Activated naive CD8-positive, alpha-beta T cell treated with anti-CD3 and anti-CD28 coated beads, Interleukin-2, amount 50 U/mL, for 16 hours (primary cell): ENCODE data around the gene DAPK1.

Experiments
- DNase-seq: peaks from one replicate; pipeline ENCODE4 v3.0.0-alpha.2; 2020; ENCODE audit warnings: low read depth, low spot score

Gene DAPK1

GRCh38 chr9:87642330-87643106, 144.9 kb downstream of the DAPK1 start:
- no peak for DNase-seq

- DNase-seq, result no peak
These were observed 145.5 kb downstream of the DAPK1 start for GRCh38 chr9:87643107-87643650.

DNA sequence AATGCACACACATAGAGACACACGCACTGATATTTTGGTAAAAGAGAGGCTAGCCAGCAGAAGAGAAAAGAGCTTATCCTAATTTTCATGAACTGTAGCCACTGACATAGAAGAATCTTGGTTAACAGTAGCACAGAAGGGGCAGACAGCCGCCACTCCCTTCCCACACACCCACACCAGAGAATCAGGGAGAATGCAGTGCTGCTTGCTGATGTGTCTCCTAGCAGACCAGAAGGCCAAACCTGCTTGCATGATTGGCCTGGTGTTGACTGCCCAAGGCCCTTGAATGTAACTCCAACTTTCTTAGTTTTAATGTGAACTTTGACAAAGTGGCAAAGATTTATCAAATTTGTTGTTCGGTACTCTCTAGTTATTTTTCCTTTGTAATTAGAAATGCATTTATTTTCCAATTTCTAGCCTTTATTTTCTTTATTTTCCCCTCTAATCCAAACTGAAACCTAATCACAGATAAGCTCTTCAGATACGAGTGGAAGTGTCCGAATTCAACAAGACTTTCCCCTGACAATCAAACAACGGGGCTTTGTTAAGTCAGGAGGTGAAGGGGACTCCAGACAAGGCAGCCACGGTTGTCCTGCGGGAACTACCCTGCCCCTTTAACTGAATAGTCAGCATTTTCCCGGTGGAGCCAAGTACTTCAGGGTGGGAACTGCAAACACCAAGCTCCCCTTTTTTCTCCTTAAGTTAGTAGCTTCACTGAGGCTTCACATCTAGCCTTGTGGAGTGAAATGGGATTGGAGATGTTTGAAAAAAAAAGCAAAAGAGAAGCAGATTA, 146.3 kb downstream of the DAPK1 start:
- DNase-seq, result no peak

- no peak for DNase-seq
These were observed 147.0 kb downstream of the DAPK1 start for GRCh38 chr9:87644659-87645058.

DNA sequence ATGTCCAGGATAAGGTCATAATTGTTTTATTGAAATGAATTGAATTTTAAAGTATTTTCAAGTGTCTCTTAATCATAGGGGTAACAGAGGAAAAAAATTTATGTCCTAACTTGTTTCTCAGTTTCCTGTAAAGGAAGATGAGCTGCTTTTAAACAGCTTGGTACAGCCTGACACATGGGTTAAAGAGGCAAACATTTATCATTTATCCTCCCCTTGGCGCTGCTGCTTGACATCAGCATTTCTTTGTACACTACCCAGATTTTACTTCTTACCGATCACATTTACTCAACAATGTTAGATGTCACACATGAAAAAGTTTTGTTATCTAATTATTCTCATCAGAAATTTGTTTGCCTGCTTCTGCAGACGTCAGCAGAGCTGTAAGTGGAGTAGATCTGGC, 148.9 kb downstream of the DAPK1 start:
- no peak for DNase-seq

DNA sequence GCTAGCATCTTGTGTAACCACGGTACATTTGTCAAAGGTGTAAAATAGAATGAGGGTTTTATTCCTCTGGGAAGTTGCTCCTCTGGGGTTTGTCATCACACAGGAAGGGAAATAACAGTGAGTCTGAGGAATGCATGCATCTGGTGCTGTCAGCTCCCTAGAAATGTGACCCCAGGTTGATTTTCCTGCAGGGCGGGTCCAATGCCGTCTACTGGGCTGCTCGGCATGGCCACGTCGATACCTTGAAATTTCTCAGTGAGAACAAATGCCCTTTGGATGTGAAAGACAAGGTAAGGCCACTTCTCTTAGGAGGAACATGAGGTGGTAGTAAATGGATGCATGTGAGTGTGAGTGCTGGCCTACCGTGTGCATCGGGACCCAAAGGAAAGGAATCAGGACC, 149.4 kb downstream of the DAPK1 start:
- no peak for DNase-seq

DNA sequence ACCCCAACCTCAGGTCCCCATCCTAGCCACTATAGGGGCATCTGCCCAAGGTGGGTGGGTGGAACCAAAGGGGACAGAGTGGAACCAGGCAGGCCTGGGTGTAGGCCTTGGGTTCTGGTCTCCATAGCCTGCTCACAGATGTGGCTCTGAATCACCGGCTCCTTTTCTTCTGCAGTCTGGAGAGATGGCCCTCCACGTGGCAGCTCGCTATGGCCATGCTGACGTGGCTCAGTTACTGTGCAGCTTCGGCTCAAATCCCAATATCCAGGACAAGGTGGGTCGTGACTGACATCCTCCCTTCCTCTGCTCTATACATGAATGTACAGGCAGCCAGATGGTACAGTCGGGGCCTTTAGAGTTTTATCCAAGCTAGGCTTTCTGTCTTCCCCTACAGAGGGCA, 150.9 kb downstream of the DAPK1 start:
- no peak for DNase-seq

DNA sequence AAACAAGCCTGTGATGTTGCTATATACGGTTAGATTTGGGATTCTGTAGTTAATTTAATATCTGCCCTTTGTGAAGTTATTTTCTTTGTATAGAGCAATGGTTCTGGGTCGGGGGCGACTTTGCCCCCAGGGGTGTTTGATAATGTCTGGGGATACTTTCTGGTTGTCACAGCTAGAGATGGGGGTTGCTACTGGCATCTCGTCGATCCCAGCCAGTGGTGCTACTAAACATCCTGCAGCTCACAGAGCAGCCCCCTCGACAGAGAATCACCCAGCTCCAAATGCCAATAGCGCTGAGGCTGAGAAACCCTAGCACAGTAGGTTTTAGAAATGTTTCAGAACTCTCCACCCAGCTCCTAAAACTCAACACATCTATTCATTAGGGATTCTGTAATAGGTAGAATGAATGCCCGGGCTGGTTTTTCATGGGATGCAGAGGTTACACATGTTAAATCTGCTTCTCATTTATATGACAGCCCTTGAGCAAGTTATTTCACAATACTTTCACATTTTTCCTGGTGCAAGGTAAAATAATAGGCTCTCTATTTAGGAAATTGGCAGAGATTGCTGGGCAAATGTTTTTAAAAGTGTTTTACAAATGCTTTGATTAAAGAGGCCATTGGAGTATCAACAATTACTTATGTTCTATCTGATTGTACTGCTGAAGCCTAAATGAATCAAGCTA, 153.1 kb downstream of the DAPK1 start:
- DNase-seq, result no peak

GRCh38 chr9:87651431-87651830, 153.8 kb downstream of the DAPK1 start:
- no peak for DNase-seq

GRCh38 chr9:87653941-87654340, 156.3 kb downstream of the DAPK1 start:
- no peak for DNase-seq

GRCh38 chr9:87655731-87656130, 158.1 kb downstream of the DAPK1 start:
- DNase-seq, result no peak

DNA sequence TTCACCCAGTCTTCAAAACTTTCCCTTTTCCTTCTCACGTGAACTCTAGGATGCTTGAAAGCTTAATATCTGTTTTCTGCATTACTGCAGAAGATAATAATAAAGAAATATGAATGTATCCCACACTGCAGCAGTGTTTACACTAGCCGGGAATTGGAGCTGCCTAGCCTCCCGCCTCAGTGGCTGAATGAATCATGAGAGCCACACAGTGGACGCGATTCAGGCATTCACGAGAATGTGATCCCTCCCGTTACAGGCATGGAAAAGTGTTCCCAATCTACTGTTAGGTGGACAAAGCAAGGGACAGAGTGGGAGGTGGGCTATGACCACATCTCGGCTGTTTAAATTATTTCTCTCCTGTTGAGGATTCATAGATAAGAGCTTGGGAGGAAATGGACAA, 158.8 kb downstream of the DAPK1 start:
- DNase-seq, result no peak

DNA sequence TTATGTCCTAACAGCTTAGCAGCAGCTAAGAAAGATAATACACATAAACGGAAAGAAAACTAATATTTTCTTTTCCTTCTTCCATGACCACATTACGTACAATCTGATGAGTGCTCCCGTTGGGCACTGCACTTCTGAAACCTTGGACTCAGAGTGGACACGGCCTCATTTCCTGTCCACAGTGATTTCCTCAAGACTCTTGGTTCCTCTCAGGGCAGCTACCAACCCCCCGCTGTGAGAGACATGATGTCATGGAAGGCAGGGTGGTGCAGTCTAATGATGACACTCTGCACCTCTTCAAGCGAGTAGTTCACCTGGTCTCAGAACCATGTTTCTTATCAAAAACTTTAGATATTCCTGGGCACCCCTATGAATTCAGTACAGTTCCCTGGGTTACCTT, 159.5 kb downstream of the DAPK1 start:
- DNase-seq, result no peak

DNA sequence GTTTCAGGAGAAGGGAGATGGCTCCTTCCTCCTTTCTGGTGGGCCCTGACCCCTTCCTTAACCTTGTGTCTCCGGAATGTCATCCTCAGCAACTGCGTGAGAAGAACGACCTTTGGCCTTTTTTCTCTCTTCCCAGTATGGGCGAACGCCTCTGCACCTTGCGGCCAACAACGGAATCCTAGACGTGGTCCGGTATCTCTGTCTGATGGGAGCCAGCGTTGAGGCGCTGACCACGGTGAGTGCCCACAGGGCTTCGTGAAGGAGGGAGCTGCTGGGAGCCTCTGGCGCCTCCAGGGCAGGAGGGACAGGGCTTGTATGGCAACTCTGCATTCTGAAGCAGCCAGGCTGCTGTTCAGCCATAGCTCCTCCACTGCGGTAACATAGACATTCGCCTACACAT, 160.2 kb downstream of the DAPK1 start:
- DNase-seq, result no peak

DNA sequence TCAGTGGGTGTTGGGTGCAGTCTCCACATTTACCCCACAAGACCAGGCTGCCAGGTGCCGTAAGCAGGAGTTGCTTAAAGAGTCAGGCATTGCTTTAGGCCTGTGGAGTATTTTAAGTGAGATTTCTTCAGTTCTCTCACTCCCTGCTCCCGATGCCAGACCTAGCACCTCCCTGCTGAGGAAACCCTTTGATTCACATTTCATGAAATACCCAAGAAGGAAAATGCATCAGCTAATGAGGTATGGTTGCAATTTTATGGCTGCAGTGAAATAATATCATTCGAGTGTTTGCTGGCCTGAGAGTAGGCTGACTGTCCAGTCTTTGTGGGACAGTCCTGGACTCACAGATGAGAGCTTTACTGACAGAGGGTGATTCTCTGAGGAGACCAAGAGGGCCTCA, 160.8 kb downstream of the DAPK1 start:
- no peak for DNase-seq

- no peak for DNase-seq
These were observed 162.1 kb downstream of the DAPK1 start for GRCh38 chr9:87659534-87660419.

- no peak for DNase-seq
These were observed 163.6 kb downstream of the DAPK1 start for GRCh38 chr9:87661241-87661640.

DNA sequence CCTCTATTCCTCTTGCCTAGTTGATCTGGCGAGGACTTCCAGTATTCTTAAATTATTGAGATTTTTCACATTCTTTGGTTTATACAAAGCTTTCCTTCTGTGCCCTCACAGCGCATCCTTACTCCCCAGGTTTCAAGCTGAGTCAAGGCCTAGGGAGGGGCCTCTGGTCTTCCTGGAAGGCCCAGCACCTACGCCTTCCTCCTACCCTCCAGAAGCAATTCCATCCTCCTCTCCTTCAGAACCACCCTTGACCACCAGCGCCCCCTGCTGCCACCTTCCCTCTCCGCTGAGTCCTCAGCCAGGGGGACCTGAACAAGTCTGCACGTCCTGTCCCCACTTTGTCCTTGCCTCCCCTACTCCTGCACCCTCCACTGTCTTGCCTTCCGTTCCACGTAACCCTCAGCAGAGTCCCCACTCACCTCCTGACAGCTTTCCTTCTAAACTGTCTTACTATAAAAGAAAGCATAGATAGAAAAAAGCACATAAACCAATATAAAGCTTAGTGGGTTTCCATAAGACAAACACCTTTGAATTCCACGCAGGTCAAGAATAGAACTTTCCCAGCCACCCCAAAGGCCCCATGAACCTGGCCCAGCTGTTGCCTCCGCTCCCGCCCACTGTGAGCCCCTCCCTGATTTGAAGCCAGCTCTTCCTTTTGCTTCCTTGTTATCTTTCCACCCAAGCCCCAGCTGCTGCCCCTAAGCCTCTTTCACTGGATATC, 165.3 kb downstream of the DAPK1 start:
- no peak for DNase-seq

DNA sequence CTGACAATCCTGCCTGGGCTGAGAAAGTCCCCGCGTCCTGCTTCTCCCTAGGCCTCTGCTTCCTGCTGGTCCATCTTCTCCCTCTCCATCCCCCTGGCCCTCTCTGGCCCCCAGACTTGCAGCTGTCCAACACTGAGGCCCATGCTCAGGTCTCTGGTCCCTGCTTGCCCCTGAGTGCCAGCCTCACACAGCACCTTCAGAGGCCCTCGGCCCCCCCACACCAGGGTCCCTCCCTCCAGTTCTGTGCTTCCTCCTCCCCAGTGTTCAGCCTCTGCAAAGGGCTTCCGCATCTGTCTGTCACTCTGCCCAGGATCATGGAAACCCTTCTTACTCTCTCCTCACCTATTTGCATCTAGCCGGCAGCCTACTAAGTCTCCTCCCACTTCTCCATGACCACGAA, 165.9 kb downstream of the DAPK1 start:
- DNase-seq, result no peak
